Measurements from ENCODE around the gene CES1.
"Not testable (repeated sequence)": the region's sequence is repeated elsewhere in the genome, so short reads cannot be mapped to it uniquely, and the experiment has no call there.

CES1 gene

GRCh38 chr16:55832773-55833691 lies at the start of gene CES1:
Gene CES1 (minus strand): TSS chr16:55833096. CDS start chr16:55833055, 41 bp downstream.
- DNase-seq (ENCODE audit: low spot score), result no peak

- no peak for DNase-seq (ENCODE audit: low spot score)
These were observed 44.0 kb upstream of the CES1 start for GRCh38 chr16:55876854-55877253.

GRCh38 chr16:55875273-55875672 lies 42.4 kb upstream of the CES1 start, which contains the start of gene CES5A:
Gene CES5A (minus strand): TSS chr16:55875373. CDS start chr16:55875221, 152 bp downstream.
- no peak for DNase-seq (ENCODE audit: low spot score)

GRCh38 chr16:55873122-55873521 lies 40.2 kb upstream of the CES1 start:
- no peak for DNase-seq (ENCODE audit: low spot score)

- no peak for DNase-seq (ENCODE audit: low spot score)
These were observed 39.2 kb upstream of the CES1 start for GRCh38 chr16:55872130-55872529.

GRCh38 chr16:55871411-55872038 lies 38.6 kb upstream of the CES1 start:
- DNase-seq (ENCODE audit: low spot score), result no peak

GRCh38 chr16:55868980-55869379 lies 36.1 kb upstream of the CES1 start:
- DNase-seq (ENCODE audit: low spot score), result no peak

GRCh38 chr16:55868137-55868536 lies 35.2 kb upstream of the CES1 start:
- no peak for DNase-seq (ENCODE audit: low spot score)

- no peak for DNase-seq (ENCODE audit: low spot score)
These were observed 28.4 kb upstream of the CES1 start for GRCh38 chr16:55861288-55861687.

GRCh38 chr16:55857650-55858049 lies 24.8 kb upstream of the CES1 start:
- DNase-seq (ENCODE audit: low spot score), result not testable (repeated sequence)

- DNase-seq (ENCODE audit: low spot score), result no peak
These were observed 24.1 kb upstream of the CES1 start for GRCh38 chr16:55856950-55857349.

GRCh38 chr16:55853114-55853513 lies 20.2 kb upstream of the CES1 start:
- DNase-seq (ENCODE audit: low spot score), result peak; percentile 19

- DNase-seq (ENCODE audit: low spot score), result no peak
These were observed 16.6 kb upstream of the CES1 start for GRCh38 chr16:55849536-55849935.

GRCh38 chr16:55846598-55847346 lies 13.9 kb upstream of the CES1 start:
- no peak for DNase-seq (ENCODE audit: low spot score)

- no peak for DNase-seq (ENCODE audit: low spot score)
These were observed 10.2 kb upstream of the CES1 start for GRCh38 chr16:55843105-55843395.

- DNase-seq (ENCODE audit: low spot score), result peak; percentile 57
These were observed 9.6 kb upstream of the CES1 start for GRCh38 chr16:55842369-55843104.

- no peak for DNase-seq (ENCODE audit: low spot score)
These were observed 6.2 kb upstream of the CES1 start for GRCh38 chr16:55839115-55839514.

- DNase-seq (ENCODE audit: low spot score), result no peak
These were observed 3.3 kb upstream of the CES1 start for GRCh38 chr16:55836158-55836611.

GRCh38 chr16:55835581-55835980 lies 2.7 kb upstream of the CES1 start:
- no peak for DNase-seq (ENCODE audit: low spot score)

GRCh38 chr16:55835173-55835572 lies 2.3 kb upstream of the CES1 start:
- DNase-seq (ENCODE audit: low spot score), result not testable (repeated sequence)

GRCh38 chr16:55834049-55834448 lies 1.2 kb upstream of the CES1 start:
- DNase-seq (ENCODE audit: low spot score), result no peak

- no peak for DNase-seq (ENCODE audit: low spot score)
These were observed 497 bp downstream of the CES1 start for GRCh38 chr16:55832425-55832772.

Measured in AG08396 (cell line).